ENCODE measurements around the gene KRT14.
A peak's percentile ranks its signal among the peaks of the same experiment; 100 is the strongest.
"Not testable (repeated sequence)": the region's sequence is repeated elsewhere in the genome, so short reads cannot be mapped to it uniquely, and the experiment has no call there.

The KRT14 gene

DNA sequence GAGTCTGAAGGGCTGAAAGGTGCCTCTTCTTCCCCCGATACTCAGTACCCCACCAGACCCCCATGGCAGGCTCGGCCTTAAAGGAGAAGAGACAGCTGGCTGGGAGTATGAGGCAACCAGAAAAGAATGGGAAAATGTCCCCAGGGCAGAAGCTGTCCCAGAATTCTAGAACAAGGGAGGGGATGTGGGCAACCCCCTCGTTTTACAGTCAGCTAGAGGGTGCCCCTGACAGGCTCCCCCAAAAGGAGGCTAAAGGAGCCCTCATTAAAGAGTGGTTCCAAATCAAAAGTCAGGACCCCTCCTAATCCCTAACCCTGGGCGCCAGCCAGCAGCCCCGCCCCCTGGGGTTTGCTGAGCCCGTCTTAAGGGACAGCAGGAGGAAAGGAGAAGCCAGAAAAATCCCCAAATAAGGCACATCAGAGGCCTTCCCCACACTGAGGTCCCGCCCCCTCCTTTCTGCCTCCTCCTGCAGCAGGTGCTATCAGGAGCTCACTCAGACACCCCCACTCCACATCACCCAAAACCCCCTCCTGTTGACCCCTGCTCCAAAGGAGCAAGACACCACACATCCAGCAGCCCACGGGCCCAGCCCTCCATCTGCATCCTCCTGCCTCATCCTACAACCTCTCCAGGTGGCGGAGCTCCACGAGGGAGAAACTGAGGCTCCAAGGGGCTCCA lies 36.6 kb upstream of the KRT14 start:
- DNase-seq = not testable (repeated sequence)

DNA sequence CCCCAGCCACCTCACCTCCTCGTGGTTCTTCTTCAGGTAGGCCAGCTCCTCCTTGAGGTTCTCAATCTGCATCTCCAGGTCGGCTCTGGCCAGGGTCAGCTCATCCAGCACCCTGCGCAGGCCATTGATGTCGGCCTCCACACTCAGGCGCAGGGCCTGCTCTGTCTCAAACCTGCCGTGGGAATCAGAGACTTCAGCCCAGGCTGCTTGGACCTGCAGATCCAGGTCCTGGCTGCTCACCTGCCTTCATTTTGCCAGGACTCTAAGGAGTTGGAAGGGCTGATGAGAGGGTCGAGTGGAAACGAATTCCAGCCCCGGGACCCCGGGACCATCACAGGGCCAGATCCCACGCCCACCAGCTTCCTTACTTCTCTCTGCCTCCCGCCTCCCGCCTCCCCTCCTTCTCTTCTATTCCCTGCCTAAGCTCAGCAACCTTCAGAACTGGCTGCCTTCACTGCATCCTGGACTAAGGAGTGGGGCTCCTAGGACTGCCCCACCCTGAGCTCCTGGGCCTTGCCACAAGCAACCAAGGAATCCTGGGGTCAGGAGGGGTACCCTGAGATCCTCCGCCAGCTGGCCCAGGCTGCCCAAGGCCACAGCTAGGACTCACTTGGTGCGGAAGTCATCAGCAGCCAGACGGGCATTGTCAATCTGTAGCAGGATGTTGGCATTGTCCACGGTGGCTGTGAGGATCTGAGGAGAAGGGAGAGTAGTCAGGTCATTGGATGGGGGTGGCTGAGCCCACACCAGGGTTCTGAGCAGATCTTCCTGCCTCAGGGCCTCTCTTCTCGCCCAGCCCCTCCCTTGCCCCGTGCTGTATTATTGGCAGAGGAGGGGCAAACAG lies 35.9 kb upstream of the KRT14 start:
- DNase-seq = not testable (repeated sequence)

DNA sequence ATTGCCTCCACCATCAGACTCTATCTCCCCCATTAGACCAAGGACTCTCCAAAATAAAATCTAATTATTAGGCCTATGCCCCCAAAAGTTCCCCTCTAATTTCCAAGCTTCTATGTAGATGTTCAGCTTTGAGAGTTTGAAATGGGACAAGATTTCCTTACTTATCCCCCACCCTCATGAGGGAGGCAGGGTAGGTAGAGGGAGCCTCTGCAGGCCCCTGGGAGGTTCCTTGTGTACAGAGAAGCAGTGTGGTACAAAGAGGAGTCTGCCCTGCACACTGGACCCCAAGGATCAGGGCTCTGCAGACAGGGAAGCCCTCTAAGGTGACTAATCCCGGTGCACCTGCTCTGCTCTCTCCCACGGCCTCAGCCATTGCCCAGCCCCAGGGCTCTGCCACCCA lies 35.2 kb upstream of the KRT14 start:
- DNase-seq = no peak

DNA sequence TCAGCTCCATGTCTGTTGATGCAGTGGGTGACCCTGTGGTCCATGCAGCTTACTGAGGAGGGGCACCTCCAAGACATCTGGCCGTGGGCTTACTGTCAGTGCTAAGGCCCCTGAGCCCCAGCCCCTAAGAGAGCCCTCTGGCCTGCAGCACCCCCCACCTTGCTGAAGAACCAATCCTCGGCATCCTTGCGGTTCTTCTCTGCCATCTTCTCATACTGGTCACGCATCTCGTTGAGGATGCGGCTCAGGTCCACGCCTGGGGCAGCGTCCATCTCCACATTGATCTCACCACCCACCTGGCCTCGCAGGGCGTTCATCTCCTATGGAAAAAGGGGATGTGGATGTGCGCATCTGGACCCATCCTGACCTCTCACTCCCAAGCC lies 34.7 kb upstream of the KRT14 start:
- not testable (repeated sequence) for DNase-seq

DNA sequence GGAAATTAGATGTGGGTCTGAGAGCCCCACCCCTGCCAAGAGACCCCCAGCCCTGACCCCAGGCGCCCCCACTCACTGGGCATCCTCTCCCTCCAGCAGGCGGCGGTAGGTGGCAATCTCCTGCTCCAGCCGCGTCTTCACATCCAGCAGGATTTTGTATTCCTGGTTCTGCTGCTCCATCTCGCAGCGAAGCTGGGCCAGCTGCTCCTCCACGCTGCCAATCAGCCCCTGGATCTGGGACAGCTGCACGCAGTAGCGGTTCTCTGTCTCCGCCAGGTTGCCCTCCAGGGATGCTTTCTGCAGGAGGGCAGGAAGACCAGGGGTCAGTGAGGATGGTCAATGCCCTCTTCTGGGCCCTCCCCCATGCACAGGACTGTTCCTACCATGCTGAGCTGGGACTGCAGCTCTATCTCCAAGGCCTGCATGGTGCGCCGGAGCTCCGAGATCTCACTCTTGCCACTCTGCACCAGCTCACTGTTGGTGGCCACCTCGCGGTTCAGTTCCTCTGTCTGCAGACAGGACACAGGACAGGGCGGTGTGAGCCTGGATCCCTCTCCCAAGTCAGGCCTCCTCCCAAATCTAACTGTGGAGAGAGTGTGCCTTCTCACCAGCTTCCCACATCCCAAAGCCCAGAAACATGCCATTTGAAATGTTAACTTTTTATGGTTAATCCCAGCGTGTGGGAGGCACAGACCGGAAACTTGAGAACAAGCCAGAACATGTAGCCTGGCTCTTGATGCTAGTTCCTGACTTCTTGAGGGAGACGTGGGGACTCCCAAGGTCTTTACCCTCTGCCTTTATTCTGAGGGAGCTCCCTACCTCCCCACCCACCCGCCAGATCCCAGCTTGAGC lies 34.1 kb upstream of the KRT14 start:
- no peak for DNase-seq

DNA sequence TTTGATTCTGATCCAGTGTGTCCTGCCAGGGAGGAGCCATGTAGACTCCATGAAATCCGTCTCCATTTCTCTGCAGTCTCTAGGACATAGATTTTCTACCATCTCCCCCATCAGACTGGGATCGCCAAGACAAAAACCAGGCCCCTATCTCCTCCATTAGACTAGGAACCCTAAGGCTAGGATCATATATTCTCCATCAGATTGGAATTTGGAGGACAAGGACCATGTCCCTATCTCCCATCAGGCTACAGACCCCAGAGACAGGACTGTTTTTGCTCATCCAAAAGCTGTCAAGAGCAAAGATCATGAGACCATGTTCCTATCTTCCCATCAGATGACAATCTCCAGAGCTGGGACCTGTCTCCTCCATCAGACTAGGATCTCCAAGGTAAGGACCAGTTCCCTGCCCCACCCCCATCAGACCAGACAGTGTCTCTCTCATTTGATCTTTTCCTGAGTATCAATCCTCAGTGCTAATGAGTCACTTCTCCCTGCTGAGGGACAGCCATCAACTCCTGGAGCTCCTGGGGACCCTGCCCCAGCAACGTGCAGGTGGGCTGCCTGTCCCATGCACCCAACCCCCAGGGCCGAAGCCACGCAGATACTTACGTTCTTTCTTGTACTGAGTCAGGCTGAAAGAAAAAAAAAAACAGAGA lies 33.4 kb upstream of the KRT14 start:
- not testable (repeated sequence) for DNase-seq

DNA sequence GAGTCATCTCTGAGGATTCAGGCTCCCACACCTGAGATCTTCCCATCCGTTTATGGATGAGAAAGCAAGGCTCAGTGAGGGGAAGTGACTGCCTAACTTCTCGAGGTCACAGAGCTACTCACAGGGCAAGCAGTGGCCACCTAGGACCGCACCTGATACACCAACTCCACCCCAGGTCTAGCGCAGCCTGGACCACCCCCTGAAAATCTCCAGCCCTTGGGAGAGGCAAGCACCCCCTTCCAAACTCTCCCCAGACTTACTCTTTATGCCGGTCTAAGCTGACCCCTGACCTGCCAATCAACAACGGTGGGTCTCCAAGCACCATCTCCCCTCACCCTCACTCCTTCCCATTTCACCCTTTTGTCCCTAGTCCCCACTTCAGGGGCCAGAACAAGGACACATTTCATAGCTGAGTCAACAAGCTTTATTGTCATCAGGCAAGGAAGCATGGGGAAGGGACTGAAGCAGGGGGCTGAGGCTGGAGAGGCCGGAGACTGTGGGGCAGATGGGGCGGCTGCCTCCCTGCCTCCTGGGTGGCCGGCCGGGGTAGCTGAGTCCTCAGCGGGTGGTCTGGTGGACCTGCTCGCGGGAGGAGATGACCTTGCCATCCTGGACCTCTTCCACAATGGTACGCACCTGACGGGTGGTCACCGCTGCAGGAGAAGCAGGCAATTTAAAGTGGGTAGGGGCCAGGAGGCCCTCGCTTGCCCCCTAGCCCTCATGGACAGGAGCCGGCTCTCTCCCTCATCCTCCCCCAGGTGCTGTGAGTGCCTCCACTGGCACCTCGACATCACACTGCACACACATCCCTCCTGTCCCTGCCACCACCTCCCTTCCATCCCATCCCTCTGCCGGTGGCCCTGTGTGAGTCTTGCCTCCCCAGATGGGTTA lies 32.6 kb upstream of the KRT14 start:
- DNase-seq = no peak

DNA sequence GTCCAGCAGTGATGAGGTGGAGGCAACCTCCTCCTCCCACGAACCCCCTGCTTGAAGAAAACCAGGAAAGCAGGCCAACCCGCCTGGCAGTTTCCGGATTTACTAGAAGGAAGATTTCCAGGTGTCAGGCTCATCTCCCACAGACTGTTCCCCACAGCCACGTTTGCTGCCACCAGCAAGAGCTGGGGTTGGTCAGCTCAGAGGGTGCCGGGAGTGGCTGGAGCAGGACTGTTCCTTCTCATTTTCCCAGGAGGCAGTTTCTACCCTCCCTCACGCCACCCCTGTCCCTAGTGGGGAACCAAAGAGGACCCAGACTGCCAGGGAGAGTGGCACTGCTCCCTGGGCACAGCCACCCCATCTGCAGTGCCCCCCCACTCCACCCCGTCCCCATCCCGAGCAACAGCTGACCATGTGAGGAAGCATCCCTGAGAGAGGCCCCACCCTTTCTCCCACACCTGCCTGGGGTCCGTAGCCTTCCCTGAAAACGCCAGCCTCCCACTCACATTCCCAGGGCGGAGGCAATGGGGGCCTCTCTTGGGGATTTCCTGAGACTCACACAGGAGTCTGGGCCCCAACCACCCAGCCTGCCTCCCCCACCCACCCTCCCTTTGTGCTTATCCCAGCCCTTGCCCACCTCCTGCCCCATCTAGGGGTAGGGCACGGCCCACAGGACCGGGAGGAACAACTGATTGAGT lies 31.8 kb upstream of the KRT14 start:
- DNase-seq = no peak

DNA sequence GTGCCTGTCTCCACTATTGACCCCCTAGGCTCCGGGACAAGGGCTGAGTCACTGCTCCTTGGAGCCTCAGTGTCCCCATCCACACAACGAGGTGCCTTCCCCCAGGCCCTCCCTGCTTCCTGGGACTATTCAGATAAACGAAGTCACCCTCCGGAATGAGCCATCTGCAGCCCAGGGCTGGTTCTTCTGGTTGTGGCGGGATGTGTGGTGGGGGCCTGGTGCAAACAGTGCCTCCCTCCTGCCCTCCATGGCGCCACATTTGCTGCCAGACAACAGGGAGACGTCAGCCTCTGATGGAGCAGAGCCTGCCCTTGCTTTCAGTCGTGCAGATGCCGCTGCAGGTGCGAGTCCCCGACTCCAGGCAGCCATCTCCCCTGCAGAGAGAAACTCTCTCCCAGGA lies 31.0 kb upstream of the KRT14 start:
- DNase-seq = no peak

DNA sequence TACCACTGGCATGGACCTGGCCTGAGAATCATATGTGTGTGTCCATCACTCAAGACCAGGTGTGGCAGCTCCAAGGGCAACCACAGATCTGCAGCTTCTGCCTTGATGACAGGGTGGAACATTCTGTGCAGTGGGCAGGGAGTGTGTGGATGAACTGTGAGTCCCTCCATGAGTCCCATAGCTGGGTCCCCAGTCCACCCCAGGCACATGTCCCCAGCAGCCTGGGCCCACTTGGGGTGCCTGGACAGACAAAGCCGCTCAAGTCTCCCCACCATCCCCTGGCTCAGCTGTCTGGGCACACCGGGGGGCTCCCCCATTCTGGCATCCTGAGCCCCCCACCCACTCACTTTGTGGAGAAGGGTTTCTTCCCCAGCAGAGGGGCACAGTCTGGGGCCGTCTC lies 30.4 kb upstream of the KRT14 start:
- DNase-seq = no peak

DNA sequence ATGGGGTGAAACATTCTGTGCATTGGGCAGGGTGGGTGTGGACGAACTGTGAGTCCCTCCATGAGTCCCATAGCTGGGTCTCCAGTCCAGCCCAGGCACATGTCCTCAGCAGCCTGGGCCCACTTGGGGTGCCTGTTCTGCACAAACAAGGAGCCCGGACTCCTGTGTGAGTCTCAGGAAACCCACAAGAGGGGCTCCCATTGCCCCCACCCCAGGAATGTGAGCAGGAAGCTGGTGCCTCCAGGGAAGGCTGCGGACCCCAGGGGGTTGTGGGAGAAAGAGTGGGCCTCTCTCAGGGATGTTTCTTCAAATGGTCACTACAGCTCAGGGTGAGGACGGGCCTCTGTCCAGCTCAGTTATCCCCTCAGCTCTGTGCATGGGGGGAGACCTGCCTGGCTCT lies 29.8 kb upstream of the KRT14 start:
- DNase-seq = not testable (repeated sequence)

DNA sequence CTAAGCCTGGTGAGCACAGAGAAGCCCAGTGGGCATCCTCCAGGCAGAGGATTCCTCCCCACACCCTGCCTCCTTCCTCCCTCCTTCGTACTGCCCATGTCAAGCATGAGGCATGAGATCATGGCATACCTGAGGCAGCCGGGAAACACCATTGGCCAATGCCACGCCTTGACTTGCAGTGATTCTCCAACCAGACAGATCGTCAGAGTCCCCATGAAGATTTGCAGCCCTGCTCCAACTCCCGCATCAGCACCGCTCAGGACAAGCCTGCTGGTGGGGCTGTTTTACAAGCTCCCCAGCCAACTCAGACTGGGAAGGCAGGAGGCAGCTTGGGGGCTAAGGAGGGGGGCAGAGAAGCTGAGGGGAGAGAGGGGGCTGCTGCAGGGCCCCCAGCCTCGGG lies 28.8 kb upstream of the KRT14 start:
- DNase-seq = no peak

DNA sequence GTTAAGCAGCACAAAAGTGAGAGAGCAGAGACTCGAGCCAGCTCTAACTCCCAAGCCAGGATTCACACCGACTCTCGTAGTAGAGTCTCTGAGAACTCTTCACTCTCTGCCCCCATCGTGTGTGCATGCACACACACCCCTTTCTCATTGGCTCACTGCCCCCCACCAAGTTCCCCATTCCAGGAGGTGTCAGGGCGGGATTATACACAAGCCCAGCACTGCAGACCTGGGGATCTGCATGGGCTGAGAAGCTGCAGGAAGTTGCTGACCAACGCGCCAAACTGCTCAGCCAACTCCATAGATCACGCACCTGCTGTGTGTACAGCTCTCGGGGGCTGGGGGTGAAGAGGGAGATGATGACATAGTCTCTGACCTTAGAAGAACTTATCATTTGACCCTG lies 28.1 kb upstream of the KRT14 start:
- peak in 3 of 51 donors; percentile 13 to 20 (median 16) for DNase-seq

DNA sequence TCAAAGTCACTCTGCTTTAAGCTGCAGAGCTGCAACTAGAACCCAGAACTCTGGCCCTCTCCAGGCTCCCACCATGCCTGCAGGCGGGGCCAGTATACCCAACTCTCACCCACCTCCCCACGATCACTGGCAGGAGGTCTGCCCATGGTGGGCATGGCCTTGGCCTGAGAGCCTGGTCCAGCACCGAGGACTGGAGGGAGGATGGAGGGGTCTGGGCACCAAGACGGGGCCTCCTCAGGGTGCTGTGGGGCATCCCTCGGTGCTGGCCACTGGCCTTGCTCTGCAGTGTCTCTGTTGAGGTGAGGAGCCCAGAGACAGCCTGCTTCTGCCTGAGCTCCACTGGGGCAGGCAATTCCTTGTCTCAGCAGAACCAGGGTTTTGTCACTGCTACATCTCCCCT lies 27.4 kb upstream of the KRT14 start:
- no peak for DNase-seq

DNA sequence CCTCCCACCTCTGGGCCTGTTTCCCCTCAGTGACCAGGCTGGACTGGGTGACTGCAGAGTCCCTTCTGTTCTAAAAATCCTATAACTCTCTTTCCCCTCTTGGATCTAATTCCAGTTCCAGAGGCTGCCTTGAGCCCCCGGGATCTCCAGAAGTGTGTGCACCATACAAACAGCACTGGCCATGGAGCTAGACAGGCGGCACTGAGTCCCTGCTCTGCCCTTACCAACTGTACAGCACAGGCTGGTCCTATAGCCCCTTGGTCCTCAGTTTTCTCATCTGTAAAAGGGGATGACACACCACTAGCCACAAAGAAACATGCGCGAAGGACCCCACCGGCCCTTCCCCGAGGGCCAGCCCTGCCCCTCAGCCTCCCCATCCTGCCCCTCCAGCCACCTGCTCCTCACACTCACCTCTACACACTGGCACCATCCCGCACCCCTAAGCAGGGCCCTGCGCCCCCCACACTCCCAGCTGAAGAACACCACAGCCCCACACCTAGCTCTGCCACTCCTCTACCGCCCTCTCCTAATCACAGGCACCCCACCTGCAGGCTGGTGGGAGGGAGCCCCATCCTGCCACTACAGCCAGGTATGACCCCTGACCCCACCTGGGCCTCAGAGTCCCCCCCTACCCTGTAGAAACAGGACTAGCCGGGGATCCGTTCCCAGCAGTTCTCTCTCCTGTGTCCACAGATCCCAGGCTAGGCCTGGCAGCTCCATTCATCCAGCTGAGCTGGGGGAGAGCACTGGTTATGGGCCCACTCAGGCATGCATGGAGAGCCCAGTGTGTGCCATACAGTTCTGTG lies 26.8 kb upstream of the KRT14 start:
- no peak for DNase-seq

DNA sequence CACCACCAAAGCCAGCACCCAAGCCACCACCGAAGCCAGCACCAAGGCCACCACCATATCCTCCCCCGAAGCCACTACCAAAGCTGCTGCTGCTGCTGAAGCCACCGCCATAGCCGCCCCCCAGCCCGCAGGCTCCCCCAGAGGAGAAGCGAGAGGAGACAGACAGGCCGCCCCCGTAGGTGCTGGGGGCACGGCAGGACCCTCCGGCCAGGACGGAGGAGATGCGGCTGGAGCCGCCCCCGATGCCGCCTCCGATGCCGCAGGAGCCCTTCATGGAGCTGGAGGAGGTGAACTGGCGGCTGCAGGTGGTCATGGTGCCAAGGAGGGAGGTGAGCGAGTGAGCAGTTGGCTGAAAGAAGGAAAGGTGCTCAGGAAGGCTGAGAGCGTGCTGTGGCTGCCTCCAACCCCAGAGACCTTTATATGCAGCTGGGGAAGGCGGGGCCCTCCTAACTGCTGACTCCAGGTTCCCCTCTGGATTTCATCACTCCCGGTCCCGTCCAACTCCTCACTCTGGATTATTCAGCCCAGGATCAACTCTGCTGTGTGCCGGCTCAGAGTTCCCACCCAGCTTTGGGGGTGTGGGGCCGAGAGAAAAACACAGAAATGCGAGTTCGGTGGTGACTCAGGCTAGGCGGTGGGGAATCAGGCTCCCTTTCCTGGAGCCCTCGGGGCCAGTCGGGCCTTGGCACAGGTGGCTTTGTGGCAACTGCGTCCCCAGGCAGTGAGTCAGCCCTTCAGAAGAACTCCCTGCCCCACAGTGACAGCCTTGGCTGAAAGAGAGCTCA lies 25.9 kb upstream of the KRT14 start, which contains the start of gene KRT16:
TSS of gene KRT16 (minus strand) at position 392 of the 785 bp plus-strand sequence. CDS start at position 313, 79 bp downstream.
- DNase-seq = not testable (repeated sequence)

DNA sequence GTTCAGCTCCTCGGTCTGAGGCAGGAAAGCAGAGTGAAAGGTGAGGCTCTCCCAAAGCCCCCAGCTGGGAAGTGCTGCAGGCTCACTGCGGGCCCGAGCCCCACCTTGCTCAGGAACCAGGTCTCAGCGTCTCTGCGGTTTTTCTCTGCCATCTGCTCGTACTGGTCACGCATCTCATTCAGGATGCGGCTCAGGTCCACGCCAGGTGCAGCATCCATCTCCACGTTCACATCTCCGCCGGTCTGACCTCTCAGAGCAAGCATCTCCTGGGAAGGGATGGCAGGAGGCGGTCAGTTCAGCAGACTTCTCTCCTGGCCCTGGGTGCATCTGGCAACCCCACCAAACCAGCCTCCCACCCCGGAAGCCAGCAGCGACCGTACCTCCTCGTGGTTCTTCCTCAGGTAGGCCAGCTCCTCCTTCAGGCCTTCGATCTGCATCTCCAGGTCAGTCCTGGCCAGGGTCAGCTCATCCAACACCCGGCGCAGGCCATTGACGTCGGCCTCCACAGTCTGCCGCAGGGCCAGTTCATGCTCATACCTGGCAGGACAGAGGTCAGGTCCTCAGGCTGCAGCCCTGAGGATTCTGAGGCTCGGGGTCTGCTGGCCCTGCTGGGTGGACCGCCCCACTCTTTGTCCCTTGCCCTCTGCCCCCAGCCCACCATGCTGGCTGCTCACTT lies 24.4 kb upstream of the KRT14 start:
- no peak for DNase-seq
